GM18505 (cell line): ENCODE data around the gene SS18L1.

ENCODE experiments used
- ATAC-seq: cut with Tn5 transposase; IDR thresholded peaks from one replicate; pipeline ENCODE4 v1.9.1; 2021; ENCODE audit not compliant: unreplicated experiment
- POLR2A ChIP-seq: IDR thresholded peaks from 4 replicates; pipeline ENCODE4 v1.6.1; 2011; ENCODE audit warnings: borderline replicate concordance; ENCODE audit not compliant: insufficient read depth, insufficient read length; ENCODE audit errors: extremely low read depth

The SS18L1 gene

GRCh38 chr20:62148908-62149314 lies 5.3 kb downstream of the SS18L1 start:
- no peak for ATAC-seq
- TF ChIP-seq POLR2A, result no peak

DNA sequence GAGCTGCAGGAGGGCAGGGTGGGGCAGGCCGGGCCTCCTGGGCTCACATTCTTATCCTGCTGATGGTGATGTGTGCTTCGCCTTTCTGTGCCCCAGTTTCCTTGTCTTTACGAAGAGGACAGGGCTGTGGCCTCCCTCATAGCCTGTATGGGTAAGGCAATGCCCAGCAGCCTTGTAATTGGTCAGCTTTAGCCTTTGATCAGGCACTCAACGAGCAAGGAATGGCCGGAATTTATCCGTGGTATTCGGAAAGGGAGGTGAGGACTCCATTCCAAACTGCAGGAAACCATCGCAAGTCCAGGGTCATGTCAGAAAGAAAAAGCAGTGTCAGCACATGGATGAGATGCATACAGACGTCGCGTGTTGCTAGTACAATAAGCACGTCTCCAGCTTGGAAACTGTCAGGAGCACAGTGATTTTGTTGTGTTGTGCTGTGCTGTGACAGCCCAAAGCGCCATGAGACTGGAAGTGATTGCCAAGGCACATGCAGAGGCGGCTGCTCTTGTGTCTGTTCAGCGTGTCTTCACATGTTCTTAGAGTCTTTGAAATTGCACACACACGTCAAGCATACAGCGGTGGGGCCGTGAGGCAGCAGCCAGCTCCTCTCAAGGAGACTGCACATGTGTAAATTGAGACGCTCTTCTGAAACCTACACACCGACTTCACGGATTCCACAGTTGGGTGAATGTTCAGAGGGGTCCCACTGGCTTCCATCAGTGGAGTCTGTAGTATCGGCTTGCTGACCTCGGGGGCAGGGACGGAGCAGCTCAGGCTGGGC lies 6.2 kb downstream of the SS18L1 start:
- no peak for ATAC-seq
- TF ChIP-seq POLR2A, result no peak

- ATAC-seq, result no peak
- no peak for TF ChIP-seq POLR2A
Observed at GRCh38 chr20:62150310-62150575, 6.7 kb downstream of the SS18L1 start.

- no peak for TF ChIP-seq POLR2A
- no peak for ATAC-seq
Observed at GRCh38 chr20:62151225-62151624, 7.7 kb downstream of the SS18L1 start.

DNA sequence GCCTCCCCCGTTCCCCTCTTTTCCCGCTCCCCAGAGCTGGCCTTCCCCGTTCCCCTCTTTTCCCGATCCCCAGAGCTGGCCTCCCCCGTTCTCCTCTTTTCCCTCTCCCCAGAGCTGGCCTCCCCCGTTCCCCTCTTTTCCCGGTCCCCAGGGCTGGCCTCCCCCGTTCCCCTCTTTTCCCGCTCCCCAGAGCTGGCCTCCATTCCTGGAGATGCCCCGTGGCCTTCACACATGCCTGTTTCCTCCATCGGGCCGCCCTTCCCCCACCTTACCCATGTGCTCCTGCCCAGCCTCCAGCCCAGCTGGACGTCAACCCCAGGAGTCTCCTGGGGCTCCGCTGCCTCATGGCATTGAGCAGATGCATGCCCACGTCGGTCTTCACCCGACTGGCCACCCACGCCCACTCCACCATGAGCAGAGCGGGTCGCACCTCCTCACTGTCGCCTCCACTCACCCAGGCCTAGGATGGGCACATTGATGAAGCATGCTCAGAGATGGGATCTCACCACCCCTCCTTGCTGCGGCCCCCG lies 8.3 kb downstream of the SS18L1 start:
- no peak for TF ChIP-seq POLR2A
- no peak for ATAC-seq

DNA sequence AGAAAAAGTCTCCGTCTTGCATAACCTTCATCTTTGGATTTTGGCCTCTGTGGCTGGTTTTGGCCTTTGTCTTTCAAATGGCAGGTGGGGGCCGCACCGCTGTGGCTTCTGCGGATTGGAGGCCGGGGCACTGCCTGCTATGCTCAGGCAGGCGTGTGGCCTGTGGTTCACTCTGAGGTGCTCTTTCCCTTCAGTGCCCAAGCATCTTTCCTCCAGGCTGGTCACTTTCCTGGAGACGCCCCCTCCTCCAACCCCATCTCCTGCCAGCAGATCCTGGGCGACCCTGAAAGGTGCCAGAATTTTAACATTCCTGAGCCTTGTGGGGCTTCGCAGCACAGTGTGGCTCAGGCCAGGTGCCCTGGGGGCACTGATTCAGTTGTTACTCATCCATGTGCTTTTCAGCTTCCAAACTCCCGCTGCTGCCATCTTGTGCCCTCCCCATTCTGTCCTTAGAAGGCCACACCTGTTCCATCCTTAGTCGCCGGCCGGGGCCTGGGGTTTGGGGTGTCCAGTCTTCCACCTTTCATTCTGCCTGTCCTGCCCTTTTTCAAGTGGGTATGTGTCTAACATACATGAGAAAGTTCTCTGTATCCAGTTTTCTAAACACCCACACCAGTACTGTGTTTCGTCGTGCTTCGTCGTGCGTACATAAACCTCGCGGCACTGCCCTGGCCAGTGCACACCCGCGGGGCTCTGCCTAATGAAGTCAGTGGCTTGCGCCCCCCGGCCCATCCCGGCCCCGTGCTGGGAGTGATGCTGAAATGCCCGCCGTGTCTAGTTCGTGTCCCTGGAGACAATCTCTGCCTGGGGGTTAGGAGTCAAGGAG lies 12.1 kb downstream of the SS18L1 start:
- no peak for TF ChIP-seq POLR2A
- ATAC-seq, result no peak

- no peak for ATAC-seq
- no peak for TF ChIP-seq POLR2A
Observed at GRCh38 chr20:62156254-62156556, 12.6 kb downstream of the SS18L1 start.

DNA sequence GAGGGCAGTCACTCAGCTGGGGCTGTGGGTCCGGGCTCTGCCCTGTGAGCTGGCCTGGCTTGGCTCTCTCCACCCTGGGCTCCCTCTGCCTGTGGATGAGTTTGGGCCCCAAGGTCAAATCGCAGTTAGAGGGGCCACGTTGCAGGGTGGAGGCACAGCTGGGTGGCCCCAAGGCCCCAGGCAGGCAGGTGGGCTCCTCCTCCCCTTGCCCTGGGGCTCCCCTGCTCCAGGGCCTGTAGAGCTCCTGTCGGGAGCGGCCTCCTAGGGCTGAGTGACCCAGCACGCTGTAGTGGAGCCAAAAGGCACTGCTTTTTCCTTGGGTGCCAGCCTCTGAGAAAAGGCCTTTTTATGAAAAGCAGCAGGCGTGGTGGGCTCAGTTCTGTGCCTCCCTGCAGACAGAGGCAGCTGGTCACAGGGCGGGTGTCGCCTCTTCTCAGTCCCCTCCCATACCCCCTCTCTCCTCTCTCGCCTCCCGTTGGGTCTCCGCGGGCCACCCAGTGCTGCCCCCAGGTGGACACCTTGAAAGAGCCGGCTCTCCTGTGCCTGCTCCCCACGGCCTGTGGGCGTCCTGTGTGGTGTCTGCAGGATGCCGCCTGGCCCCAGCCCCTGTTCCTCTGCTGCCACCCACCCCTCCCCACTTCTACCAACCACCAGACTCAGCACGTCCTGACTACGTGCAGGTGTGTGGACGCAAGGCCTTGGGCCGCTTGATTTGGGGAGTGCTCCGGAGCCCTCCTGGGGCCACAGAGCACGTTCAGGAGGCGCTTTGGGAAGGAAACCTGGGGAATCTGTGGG lies 13.2 kb downstream of the SS18L1 start:
- ATAC-seq, result no peak
- no peak for TF ChIP-seq POLR2A

GRCh38 chr20:62157387-62158087 lies 14.0 kb downstream of the SS18L1 start:
- no peak for ATAC-seq
- TF ChIP-seq POLR2A, result no peak

DNA sequence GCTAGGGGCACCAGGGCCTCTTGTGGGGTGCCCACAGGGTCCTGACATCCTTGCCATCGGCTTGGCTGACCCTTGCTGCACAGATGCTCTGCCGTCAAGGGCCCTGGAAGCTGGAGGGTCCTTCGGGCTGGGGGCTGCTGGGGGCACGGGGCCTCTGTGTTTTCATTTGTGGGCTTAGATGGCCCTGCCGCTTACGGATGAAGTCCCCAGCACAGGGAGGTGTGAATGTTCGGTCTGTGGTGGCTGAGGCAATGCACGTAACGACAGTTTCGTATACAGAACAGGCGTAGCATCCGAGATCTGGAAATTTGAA lies 14.5 kb downstream of the SS18L1 start:
- TF ChIP-seq POLR2A, result no peak

GRCh38 chr20:62158541-62158940 lies 15.0 kb downstream of the SS18L1 start:
- no peak for ATAC-seq
- TF ChIP-seq POLR2A, result no peak

More for the DNA sequence above, 14.5 kb downstream of the SS18L1 start:
- no peak for ATAC-seq

- no peak for TF ChIP-seq POLR2A
- no peak for ATAC-seq
Observed at GRCh38 chr20:62159052-62159451, 15.5 kb downstream of the SS18L1 start.

GRCh38 chr20:62159839-62160238 lies 16.3 kb downstream of the SS18L1 start:
- no peak for TF ChIP-seq POLR2A
- ATAC-seq, result no peak
